Activated CD4-positive, alpha-beta T cell treated with anti-CD3 and anti-CD28 coated beads, Interleukin-2, amount 10 ng/mL, durations not matched to agents 7 days and 5 days (primary cell): ENCODE results near the gene ZCCHC14. TPM values are rescaled to one million over a fixed set of nuclear protein-coding genes. Genes with fewer than 3 reads are reported as not detected.
A peak's percentile ranks its signal among the peaks of the same experiment; 100 is the strongest.

ENCODE experiments used
- CTCF ChIA-PET: fragments of 350-600 bp; sonication (Branson Sonifier 250); formaldehyde crosslinking; loops from one replicate; lab custom pipeline; 2021; ENCODE audit warnings: antibody characterized with exemption; lab: Charles Lee
- POLR2A ChIA-PET: fragments of 350-600 bp; sonication (Branson Sonifier 250); formaldehyde crosslinking; loops from one replicate; lab custom pipeline; 2021; ENCODE audit warnings: antibody characterized with exemption; lab: Charles Lee
- DNase-seq: peaks from one replicate; pipeline ENCODE4 v3.0.0-alpha.2; 2020
- H3K27ac Mint-ChIP-seq: one replicate; pipeline ENCODE4 v1.8.0; 2021; ENCODE audit warnings: mild to moderate bottlenecking, moderate library complexity, mixed read lengths
- H3K27me3 Mint-ChIP-seq: one replicate; pipeline ENCODE4 v1.8.0; 2021; ENCODE audit warnings: mixed read lengths
- H3K36me3 Mint-ChIP-seq: one replicate; pipeline ENCODE4 v1.8.0; 2021; ENCODE audit warnings: low read depth, mixed read lengths
- H3K4me1 Mint-ChIP-seq: one replicate; pipeline ENCODE4 v1.8.0; 2021; ENCODE audit warnings: mixed read lengths
- H3K4me3 Mint-ChIP-seq: one replicate; pipeline ENCODE4 v1.8.0; 2021; ENCODE audit warnings: mild to moderate bottlenecking, moderate library complexity, mixed read lengths
- H3K9me3 Mint-ChIP-seq: one replicate; pipeline ENCODE4 v1.8.0; 2021; ENCODE audit warnings: mixed read lengths
- total RNA-seq, 2 experiments: library from RNA; stranded (reverse); gene quantifications; one replicate each; pipeline ENCODE4 v1.2.3, GENCODE V29; 2021

Gene ZCCHC14
- 1 to 10 TPM; 7.6 to 7.9 TPM for total RNA-seq

- peak within 1 kb of the TSS; percentile 89 for H3K27ac Mint-ChIP-seq
- CTCF ChIA-PET: interaction anchor here (0.7 kb wide), 1 partner anchor 99 kb away, joined by 3 read pairs; no protein-coding TSS in a partner anchor
- H3K4me3 Mint-ChIP-seq: peak within 1 kb of the TSS; percentile 81
- H3K36me3 Mint-ChIP-seq: no peaks in the 10 kb centered on the region
- peaks cover 49% of the 10 kb centered on the region for H3K4me1 Mint-ChIP-seq
- DNase-seq: peak; percentile 99
- no peaks in the 10 kb centered on the region for H3K9me3 Mint-ChIP-seq
- peaks cover 14% of the 10 kb centered on the region for H3K27me3 Mint-ChIP-seq
- POLR2A ChIA-PET: no interaction called here
Observed at GRCh38 chr16:87492721-87493607, at the start of gene ZCCHC14. TSS of gene ZCCHC14 (minus strand) at chr16:87493024. CDS start at chr16:87492238, 786 bp downstream.

- DNase-seq: no peak
- ChIA-PET POLR2A (no interaction called here), CTCF (no interaction called here)
- Mint-ChIP-seq H3K4me1 (peaks cover 8% of the 10 kb centered on the region), H3K4me3 (no peak overlapping the region), H3K27ac (no peak overlapping the region), H3K36me3 (no peaks in the 10 kb centered on the region), H3K27me3 (peaks cover 18% of the 10 kb centered on the region), H3K9me3 (peaks cover 7% of the 10 kb centered on the region)
Observed at GRCh38 chr16:87541872-87542234, 49.0 kb upstream of the ZCCHC14 start.

DNA sequence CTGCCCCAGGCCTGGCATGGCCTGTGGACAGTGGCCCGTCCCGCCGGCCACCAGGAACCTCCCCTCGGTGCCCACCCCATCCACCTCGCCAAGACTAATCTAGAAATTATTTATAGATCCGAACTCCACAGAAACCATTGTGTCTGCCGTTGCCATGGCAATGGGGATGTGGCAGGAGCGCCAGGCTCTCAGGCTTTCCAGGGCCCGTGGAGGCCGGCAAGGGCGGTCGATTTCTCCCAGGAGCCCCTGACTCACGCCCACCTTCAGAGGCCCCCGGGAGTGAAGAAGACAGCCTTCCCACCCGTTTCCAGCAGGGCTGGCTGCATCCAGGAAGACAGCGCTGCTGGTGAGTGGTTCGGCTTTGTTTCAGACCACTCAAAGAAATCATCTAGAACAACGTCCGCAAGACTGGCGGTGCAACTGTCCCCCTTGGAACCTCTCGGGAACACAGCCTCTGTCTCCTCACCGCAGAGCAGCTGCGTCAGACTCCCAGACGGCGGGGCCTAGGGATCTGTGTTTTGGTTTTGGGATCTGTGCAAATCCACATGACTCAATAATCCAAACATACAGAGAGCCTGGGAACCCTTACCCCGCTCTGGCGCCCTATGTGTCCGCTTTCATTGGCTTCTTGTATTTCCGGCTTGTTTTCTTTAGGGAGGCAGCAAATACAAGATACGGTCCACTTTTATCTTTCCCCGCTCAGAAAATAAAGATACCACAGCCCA, 48.5 kb upstream of the ZCCHC14 start:
- Mint-ChIP-seq H3K4me3 (no peak overlapping the region), H3K4me1 (peaks cover 8% of the 10 kb centered on the region), H3K27ac (no peak overlapping the region), H3K9me3 (peaks cover 5% of the 10 kb centered on the region), H3K27me3 (peaks cover 18% of the 10 kb centered on the region), H3K36me3 (no peaks in the 10 kb centered on the region)
- ChIA-PET POLR2A (no interaction called here), CTCF (no interaction called here)
- DNase-seq: no peak

- H3K27ac Mint-ChIP-seq: no peak overlapping the region
- no peak overlapping the region for H3K4me3 Mint-ChIP-seq
- no peak for DNase-seq
- H3K36me3 Mint-ChIP-seq: no peaks in the 10 kb centered on the region
- H3K9me3 Mint-ChIP-seq: no peaks in the 10 kb centered on the region
- ChIA-PET CTCF (no interaction called here), POLR2A (no interaction called here)
- H3K4me1 Mint-ChIP-seq: peaks cover 8% of the 10 kb centered on the region
- peaks cover 18% of the 10 kb centered on the region for H3K27me3 Mint-ChIP-seq
Observed at GRCh38 chr16:87540897-87541146, 48.0 kb upstream of the ZCCHC14 start.

DNA sequence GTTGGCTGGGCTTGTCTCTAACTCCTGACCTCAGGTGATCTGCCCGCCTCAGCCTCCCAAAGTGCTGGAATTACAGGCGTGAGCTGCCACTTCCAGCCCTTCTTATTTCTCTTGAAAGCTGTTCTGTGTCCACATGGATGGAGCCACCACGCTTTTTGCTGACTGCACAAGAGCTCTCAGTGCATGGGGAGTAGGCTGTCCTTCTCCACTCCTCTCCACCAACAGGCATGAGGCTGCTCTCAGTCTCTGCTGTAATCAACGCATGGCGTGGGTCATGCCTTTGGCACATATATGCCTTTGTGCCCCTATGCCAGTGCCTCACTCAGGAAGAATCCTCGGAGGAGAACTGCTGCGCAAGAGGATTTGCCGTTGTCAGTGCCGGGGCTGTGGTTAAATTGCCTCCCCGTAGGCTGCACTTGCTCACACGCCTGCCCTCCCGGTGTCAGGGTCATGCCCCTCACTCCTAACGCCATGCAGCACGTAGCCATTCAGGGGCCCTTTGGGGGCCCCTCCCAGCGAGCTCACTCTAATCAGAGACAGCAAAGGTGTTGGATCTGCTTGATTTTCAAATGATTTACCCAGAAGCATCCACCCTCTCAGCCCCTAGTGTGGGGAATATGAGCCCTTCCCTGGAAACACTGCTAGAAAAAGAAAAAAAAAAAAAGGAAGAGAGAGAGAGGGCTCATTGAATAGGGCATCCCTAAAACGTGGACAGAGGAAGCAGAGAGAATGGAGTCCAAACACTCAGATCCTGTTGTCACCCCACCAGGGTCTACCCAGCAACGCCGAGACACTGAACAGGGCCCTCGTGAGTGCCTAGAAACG, 47.5 kb upstream of the ZCCHC14 start:
- no peak overlapping the region for H3K27ac Mint-ChIP-seq

DNA sequence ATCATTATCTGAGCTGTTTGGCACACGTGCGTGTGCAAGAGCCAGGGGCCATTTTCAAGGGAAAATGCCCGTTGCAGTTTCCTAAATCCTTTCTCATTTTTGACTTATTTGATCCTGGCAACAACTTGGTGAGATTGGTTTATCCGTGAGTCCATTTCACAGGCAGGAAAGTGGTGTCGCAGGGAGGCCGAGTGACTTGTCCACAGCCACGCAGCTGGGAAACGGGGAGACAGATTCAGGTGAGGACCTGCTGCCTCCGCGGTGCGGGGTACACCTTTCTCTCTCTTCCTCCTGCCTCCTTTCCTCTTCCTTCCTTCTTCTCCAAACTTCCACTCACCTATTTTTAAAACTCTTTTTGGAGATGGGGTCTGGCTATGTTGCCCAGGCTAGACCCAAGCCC, 46.3 kb upstream of the ZCCHC14 start:
- Mint-ChIP-seq H3K9me3 (no peaks in the 10 kb centered on the region), H3K27me3 (peaks cover 18% of the 10 kb centered on the region), H3K4me1 (peaks cover 5% of the 10 kb centered on the region), H3K36me3 (no peaks in the 10 kb centered on the region), H3K4me3 (no peak overlapping the region), H3K27ac (no peak overlapping the region)
- no peak for DNase-seq
- POLR2A ChIA-PET: no interaction called here
- CTCF ChIA-PET: no interaction called here

More for the DNA sequence above, 47.5 kb upstream of the ZCCHC14 start:
- H3K36me3 Mint-ChIP-seq: no peaks in the 10 kb centered on the region
- H3K4me3 Mint-ChIP-seq: no peak overlapping the region
- ChIA-PET CTCF (interaction anchor here (0.5 kb wide), 1 partner anchor 1792 kb away, joined by 3 read pairs; no protein-coding TSS in a partner anchor), POLR2A (no interaction called here)
- H3K4me1 Mint-ChIP-seq: peaks cover 8% of the 10 kb centered on the region
- DNase-seq: no peak
- no peaks in the 10 kb centered on the region for H3K9me3 Mint-ChIP-seq
- H3K27me3 Mint-ChIP-seq: peaks cover 18% of the 10 kb centered on the region

GRCh38 chr16:87538594-87538993, 45.8 kb upstream of the ZCCHC14 start:
- H3K27ac Mint-ChIP-seq: no peak overlapping the region

DNA sequence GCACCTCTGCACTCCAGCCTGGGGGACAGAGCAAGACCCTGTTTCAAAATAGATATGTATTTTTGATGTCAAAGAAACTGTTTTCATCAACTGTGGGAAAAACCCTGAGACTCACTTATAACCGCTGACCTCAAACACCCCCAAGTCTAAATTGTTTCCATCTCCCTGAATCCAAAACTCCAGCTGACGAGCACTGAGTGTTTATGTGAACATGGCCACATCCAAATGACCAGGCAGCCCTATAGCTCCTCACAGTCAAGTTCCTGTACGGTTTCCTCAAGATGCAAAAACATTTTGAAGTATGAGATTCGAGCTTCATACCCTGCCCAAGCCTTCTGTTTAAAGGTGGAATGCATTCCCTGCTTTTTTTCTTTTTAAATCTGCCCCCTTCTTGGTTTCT, 45.3 kb upstream of the ZCCHC14 start:
- Mint-ChIP-seq H3K36me3 (no peaks in the 10 kb centered on the region), H3K27ac (no peak overlapping the region), H3K4me1 (no peaks in the 10 kb centered on the region), H3K27me3 (peaks cover 16% of the 10 kb centered on the region), H3K4me3 (no peak overlapping the region), H3K9me3 (peaks cover 1% of the 10 kb centered on the region)
- ChIA-PET CTCF (no interaction called here), POLR2A (no interaction called here)
- DNase-seq: no peak

More at GRCh38 chr16:87538594-87538993, 45.8 kb upstream of the ZCCHC14 start:
- H3K9me3 Mint-ChIP-seq: no peaks in the 10 kb centered on the region
- POLR2A ChIA-PET: no interaction called here
- DNase-seq: no peak
- CTCF ChIA-PET: no interaction called here
- H3K27me3 Mint-ChIP-seq: peaks cover 16% of the 10 kb centered on the region
- H3K36me3 Mint-ChIP-seq: no peaks in the 10 kb centered on the region
- peaks cover under 1% of the 10 kb centered on the region for H3K4me1 Mint-ChIP-seq
- no peak overlapping the region for H3K4me3 Mint-ChIP-seq

DNA sequence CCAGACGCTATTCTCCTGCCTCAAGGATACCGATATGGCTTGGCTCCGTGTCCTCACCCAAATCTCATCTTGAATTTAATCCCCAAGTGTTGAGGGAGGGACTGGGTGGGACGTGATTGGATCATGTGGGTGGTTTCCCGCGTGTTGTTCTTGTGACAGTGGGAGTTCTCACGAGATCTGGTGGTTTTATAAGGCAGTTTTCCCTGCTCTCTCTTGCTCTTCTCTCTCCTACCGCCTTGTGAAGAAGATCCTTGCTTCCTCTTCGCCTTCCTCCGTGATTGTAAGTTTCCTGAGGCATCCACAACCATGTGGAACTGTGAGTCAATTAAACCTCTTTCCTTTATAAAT, 43.9 kb upstream of the ZCCHC14 start:
- H3K4me1 Mint-ChIP-seq: no peaks in the 10 kb centered on the region
- no peak overlapping the region for H3K4me3 Mint-ChIP-seq
- H3K27me3 Mint-ChIP-seq: peaks cover 19% of the 10 kb centered on the region
- no peak for DNase-seq
- H3K9me3 Mint-ChIP-seq: peaks cover 11% of the 10 kb centered on the region
- ChIA-PET POLR2A (no interaction called here), CTCF (no interaction called here)
- H3K36me3 Mint-ChIP-seq: no peaks in the 10 kb centered on the region
- no peak overlapping the region for H3K27ac Mint-ChIP-seq

DNA sequence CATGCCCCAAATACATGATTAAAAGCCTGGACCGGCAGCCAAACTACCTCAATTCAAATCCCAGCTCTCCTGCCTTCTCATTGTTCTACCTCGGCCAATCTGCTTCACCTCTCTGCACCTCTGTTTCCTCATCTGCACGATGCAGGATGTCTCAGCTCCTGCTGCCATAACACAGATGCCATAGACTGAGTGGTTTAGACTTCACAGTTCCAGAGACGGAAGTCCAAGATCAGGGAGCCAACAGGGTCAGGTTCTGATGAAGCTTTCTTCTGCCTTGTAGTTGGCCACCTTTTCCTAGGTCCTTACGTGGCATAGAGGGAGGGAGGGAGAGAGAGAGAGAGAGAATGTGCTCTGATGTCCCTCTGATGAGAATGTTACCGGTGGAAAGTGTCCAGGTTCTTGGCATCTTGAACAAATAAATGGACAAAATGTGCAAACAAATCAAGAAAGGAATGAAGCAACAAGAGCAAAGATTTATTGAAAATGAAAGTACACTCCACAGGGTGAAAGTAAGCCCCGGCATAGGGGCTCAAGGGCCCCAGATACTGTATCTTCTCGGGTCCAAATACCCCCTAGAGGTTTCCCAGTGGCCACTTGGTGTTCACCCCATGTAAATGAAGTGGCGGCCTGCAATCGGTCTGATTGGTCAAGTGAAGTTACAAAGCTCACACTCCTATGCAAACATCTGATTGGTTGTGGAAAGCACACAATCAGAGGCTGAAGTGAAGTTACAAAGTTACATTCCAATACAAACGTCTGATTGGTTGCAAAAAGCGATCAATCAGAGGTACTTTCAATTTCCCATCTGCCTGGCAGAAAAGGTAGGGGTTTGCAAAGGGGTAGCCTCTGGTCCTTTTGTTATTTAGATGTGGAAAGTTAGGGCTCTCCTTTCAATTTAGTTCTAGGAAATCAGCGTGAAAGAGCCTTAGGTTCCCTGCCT, 43.3 kb upstream of the ZCCHC14 start:
- Mint-ChIP-seq H3K4me3 (no peak overlapping the region), H3K9me3 (peaks cover 15% of the 10 kb centered on the region), H3K4me1 (no peaks in the 10 kb centered on the region), H3K27me3 (peaks cover 21% of the 10 kb centered on the region), H3K27ac (no peak overlapping the region), H3K36me3 (no peaks in the 10 kb centered on the region)
- ChIA-PET CTCF (no interaction called here), POLR2A (no interaction called here)
- DNase-seq: no peak

- Mint-ChIP-seq H3K4me3 (no peak overlapping the region), H3K36me3 (no peaks in the 10 kb centered on the region), H3K9me3 (peaks cover 18% of the 10 kb centered on the region), H3K4me1 (no peaks in the 10 kb centered on the region), H3K27ac (no peak overlapping the region), H3K27me3 (peaks cover 21% of the 10 kb centered on the region)
- ChIA-PET CTCF (no interaction called here), POLR2A (no interaction called here)
- DNase-seq: no peak
Observed at GRCh38 chr16:87535457-87535854, 42.6 kb upstream of the ZCCHC14 start.

- no peaks in the 10 kb centered on the region for H3K36me3 Mint-ChIP-seq
- H3K4me1 Mint-ChIP-seq: no peaks in the 10 kb centered on the region
- H3K27ac Mint-ChIP-seq: no peak overlapping the region
- DNase-seq: no peak
- CTCF ChIA-PET: interaction anchor here (1.5 kb wide), 1 partner anchor 118 kb away, joined by 3 read pairs; no protein-coding TSS in a partner anchor
- peaks cover 22% of the 10 kb centered on the region for H3K9me3 Mint-ChIP-seq
- peaks cover 17% of the 10 kb centered on the region for H3K27me3 Mint-ChIP-seq
- POLR2A ChIA-PET: no interaction called here
- H3K4me3 Mint-ChIP-seq: no peak overlapping the region
Observed at GRCh38 chr16:87534751-87535150, 41.9 kb upstream of the ZCCHC14 start.
